Lower leg skin (tissue), 4 donors: ENCODE measurements around the gene ARHGEF25. TPM values are rescaled to one million over a fixed set of nuclear protein-coding genes. Genes with fewer than 3 reads are reported as not detected.
"Not testable (repeated sequence)": the region's sequence is repeated elsewhere in the genome, so short reads cannot be mapped to it uniquely, and the experiment has no call there.

Experiments used
- DNase-seq, 2 donors: peaks; one replicate each; pipeline ENCODE4 v3.0.0-alpha.2; 2019; ENCODE audit warnings: low spot score in 2 of 2
- H3K4me3 ChIP-seq: fragments of 200-600 bp; sonication (generic); 2 replicates; pipeline ENCODE4 v1.5.1; 2017; ENCODE audit warnings: mild to moderate bottlenecking, low read depth; ENCODE audit not compliant: poor library complexity, severe bottlenecking
- POLR2A ChIP-seq, 2 donors: fragments of 450-650 bp; IDR thresholded peaks; one replicate each; pipeline ENCODE4 v1.6.1; 2016 to 2017; ENCODE audit warnings: antibody characterized with exemption in 2 of 2, mild to moderate bottlenecking in 1 of 2, moderate library complexity in 1 of 2
- WGBS, 2 donors: methylation state at CpG; one replicate each; pipeline ENCODE4 v1.1.5; 2018; 5-methylcytosine and 5-hydroxymethylcytosine counted together
- intact Hi-C: fragments of 100-400 bp; cut with DNase I; formaldehyde crosslinking; loops from one replicate; pipeline ENCODE4 v1.15.0; 2023; ENCODE audit warnings: low total_unique reads
- total RNA-seq, 4 donors: library from RNA; depleted of rRNA; stranded (reverse); fragments of >200 nt; gene quantifications; one replicate each; pipeline ENCODE4 v1.1.0, GENCODE V29; 2016
- TF ChIP-seq, protein P1 (sequence below), 3 donors: fragments of 450-650 bp; IDR thresholded peaks; one replicate each; pipeline ENCODE4 v1.5.1; 2016; ENCODE audit warnings: antibody characterized with exemption in 3 of 3, mild to moderate bottlenecking in 3 of 3, moderate library complexity in 2 of 3

The ARHGEF25 gene
- total RNA-seq, 4 donors from 2014 or later: 3.8 to 10.3 (median 6.9) TPM

DNA sequence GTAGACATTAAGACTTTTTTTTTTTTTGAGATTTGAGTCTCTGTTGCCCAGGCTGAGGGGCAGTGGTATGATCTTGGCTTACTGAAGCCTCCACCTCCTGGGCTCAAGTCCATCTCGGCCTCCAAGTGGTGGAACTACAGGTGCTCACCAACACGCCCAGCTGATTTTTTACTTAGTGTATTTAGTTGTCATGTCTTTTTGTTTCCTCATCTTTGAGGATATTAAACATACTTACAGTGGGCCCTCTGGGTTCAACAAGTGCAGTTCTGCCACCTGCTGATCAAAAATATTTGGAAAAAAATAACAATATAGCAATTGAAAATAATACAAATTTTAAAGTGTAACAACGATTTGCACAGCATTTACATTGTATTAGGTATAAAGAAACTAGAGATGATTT lies 26.1 kb downstream of the ARHGEF25 start:
- TF ChIP-seq, protein P1, sequence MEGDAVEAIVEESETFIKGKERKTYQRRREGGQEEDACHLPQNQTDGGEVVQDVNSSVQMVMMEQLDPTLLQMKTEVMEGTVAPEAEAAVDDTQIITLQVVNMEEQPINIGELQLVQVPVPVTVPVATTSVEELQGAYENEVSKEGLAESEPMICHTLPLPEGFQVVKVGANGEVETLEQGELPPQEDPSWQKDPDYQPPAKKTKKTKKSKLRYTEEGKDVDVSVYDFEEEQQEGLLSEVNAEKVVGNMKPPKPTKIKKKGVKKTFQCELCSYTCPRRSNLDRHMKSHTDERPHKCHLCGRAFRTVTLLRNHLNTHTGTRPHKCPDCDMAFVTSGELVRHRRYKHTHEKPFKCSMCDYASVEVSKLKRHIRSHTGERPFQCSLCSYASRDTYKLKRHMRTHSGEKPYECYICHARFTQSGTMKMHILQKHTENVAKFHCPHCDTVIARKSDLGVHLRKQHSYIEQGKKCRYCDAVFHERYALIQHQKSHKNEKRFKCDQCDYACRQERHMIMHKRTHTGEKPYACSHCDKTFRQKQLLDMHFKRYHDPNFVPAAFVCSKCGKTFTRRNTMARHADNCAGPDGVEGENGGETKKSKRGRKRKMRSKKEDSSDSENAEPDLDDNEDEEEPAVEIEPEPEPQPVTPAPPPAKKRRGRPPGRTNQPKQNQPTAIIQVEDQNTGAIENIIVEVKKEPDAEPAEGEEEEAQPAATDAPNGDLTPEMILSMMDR (IDR thresholded peaks at IDR 0.05): no peak
- TF ChIP-seq POLR2A (IDR thresholded peaks at IDR 0.05): no peak
- H3K4me3 ChIP-seq: no peak overlapping the region
- intact Hi-C loops: no loop called here
- 64 to 77% methylated on average over 3 of the region's 3 CpGs for WGBS, 2 donors
- DNase-seq: peak in 1 of 2 donors; percentile 25

DNA sequence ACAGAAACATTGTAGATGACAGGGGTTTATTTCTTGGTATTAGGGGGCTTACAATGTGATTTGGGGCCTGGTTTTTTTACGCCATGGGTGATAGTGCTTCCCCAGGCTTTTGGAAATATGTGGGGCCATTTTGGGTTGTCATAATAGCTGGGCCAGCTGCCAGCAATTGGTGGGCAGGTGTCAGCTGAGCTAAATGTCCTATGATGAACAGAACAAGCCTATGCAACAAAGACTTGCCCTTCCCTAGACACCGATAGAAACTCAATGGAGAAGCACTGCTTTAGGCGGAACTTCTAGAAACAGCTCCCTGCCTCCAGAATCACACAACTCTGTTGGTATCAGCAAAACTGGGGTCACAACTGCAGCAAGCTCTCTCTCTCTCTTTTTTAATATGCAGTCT lies 26.9 kb downstream of the ARHGEF25 start:
- WGBS, 2 donors: 91 to 96% methylated on average over 3 of the region's 3 CpGs
- H3K4me3 ChIP-seq: no peak overlapping the region
- intact Hi-C loops: no loop called here
- TF ChIP-seq, protein P1 (IDR thresholded peaks at IDR 0.05): no peak
- TF ChIP-seq POLR2A (IDR thresholded peaks at IDR 0.05): no peak
- DNase-seq: peak in 1 of 2 donors; percentile 34

DNA sequence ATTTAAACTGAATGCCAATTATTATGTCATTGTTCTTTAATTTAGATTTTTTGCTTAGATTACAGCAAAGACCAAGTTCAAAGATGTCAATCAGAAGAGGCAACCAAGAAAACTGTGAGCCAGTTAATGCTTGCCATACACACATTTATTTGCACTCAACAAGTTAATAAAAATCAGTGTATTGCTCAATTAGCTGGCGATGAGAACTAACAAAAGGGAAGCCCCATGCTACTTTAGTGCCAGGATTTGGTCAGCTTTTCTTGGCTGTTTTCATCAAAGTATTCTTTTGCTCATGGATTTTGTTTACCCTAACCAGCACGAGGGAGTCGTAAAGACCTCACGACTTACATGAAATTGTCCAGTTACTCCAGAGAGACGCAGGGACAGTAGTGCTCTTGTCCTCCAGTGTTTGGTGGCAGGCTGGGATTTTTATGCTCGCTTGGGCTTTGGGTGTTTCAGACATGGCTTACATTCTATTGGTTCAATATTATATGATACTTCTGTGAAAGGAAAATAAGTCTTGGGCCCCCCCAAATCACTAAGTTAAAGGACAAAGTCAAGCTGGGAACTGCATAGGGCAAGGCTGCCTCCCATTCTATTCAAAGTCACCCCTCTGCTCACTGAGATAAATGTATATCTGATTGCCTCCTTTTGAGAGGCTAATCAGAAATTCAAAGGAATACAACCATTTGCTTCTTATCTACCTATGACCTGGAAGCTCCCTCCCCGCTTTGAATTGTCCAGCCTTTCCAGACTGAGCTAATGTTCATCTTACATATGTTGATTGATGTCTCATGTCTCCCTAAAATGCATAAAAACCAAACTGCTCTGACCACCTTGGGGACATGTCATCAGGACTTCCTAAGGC lies 29.2 kb downstream of the ARHGEF25 start:
- DNase-seq: peak in 1 of 2 donors; percentile 26
- intact Hi-C loops: no loop called here
- H3K4me3 ChIP-seq: no peak overlapping the region
- WGBS, 2 donors: 61 to 65% methylated on average over 7 of the region's 7 CpGs
- TF ChIP-seq POLR2A (IDR thresholded peaks at IDR 0.05): no peak
- TF ChIP-seq, protein P1 (IDR thresholded peaks at IDR 0.05): no peak

DNA sequence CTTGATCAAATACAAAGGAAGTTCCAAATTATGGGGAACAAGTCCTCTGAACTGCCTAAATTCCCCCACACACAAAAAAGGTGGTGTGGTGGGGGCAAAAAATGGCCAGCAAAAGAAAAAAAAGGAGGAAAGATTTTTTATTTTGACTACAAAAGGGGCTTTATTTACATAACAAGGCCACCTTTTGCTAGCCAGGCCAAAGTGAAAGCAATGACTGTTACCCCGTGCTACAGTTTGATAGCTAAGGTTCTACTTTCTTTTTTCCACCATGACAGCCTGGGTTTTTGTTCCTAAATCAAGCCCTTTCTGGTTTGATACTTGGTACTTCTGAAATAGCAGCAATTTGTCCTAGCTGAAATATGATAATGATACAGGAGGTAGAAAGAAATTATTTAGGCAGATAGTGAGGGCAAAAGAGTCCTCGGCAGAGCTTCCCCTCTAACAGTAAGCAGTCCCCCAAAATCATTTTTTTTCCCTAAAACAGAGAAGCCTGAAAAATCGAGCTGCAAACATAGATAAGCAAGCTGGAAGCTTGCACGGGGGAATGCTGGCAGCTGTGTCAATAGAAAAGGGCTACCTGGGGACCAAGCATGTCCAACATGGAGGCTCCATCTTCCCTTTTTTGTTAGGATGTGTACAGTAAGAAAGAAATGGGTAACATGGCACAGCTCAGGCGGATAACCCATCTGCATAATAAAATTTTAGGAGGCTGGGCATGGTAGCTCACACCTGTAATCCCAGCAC lies 30.6 kb downstream of the ARHGEF25 start:
- no peak overlapping the region for H3K4me3 ChIP-seq
- DNase-seq: no peak
- TF ChIP-seq, protein P1 (IDR thresholded peaks at IDR 0.05): no peak
- TF ChIP-seq POLR2A (IDR thresholded peaks at IDR 0.05): no peak
- intact Hi-C loops: no loop called here
- WGBS, 2 donors: 61 to 65% methylated on average over 5 of the region's 5 CpGs

DNA sequence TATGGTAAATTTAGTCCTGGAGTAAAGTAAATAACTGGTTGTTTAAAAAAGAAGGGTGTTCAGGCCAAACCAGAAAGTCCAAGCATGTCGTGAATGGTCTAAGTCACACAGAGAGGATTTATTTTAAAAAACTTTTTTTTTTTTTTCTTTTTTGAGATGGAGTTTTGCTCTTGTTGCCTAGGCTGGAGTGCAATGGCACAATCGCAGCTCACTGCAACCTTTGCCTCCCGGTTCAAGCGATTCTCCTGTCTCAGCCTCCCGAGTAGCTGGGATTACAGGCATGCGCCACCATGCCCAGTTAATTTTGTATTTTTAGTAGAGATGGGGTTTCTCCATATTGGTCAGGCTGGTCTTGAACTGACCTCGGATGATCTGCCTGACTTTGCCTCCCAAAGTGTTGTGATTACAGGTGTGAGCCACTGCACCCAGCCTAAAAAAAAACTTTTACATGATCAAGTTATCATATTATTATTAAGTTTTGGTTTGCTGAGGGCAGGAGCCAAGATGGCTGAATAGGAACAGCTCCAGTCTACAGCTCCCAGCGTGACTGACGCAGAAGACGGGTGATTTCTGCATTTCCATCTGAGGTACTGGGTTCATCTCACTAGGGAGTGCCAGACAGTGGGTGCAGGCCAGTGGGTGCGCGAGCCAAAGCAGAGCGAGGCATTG lies 34.9 kb downstream of the ARHGEF25 start:
- intact Hi-C loops, H3K4me3 ChIP-seq, DNase-seq: not testable (repeated sequence)
- WGBS, 2 donors: 67 to 73% methylated on average over 10 to 13 of the region's 13 CpGs

DNA sequence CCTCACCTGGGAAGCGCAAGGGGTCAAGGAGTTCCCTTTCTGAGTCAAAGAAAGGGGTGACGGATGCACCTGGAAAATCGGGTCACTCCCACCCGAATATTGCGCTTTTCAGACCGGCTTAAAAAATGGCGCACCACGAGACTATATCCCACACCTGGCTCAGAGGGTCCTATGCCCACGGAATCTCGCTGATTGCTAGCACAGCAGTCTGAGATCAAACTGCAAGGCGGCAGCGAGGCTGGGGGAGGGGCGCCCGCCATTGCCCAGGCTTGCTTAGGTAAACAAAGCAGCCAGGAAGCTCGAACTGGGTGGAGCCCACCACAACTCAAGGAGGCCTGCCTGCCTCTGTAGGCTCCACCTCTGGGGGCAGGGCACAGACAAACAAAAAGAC lies 35.4 kb downstream of the ARHGEF25 start:
- DNase-seq, H3K4me3 ChIP-seq, intact Hi-C loops: not testable (repeated sequence)
- 98 to 100% methylated on average over 7 to 8 of the region's 15 CpGs for WGBS, 2 donors
